Measurements from ENCODE around the gene DYNC1I2. TPM values are rescaled to one million over a fixed set of nuclear protein-coding genes. Genes with fewer than 3 reads are reported as not detected.

DYNC1I2 gene
- total and polyA plus RNA-seq, 2 experiments from 2014 or later, result 74.3 to 118 TPM

DNA sequence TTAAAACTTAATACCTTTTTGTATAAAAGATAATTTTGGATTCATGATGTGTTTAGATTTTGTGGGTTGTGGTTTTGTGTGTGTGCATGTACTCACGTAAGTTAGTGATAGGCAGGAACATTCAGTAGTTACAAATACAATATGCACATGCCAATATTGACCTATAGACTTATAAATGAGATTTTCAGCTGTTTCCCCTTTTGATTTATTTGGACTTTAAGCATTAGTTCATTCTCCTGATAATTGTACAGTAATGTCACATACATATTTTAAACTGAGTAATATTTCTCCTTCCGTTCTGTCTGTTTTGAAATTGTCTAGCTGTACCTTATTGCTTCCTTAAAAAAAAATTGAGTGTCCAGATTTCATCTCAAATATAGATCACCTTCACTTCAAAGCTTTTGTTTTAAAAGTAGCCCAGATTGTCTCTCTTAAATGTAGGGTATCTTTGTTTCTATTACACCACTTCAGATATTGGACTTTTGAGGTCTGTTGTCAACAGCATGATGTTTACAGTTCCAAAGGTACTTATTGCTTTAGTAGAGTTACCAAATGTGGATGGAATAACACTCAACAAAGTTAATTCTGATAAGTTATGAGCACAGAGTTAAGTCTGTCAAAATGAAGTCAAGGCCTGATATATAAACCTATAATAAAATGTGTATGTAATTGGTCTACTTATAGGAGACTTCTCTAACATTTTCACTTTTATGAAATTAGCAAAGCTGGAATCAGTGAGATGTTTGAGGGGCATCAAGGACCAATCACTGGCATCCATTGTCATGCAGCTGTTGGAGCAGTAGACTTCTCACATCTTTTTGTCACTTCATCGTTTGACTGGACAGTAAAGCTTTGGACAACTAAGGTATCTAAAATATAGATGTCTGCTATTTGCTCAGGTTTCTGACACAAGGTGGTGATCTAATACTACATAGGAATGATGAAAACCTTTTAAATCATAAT is 42.0 kb downstream of the DYNC1I2 start:
- Histone ChIP-seq H3K9me2 (ENCODE audit: insufficient read depth) (no peaks in the 10 kb centered on the region), H4K20me1 (ENCODE audit: insufficient read depth) (no peaks in the 10 kb centered on the region), H3K4me2 (ENCODE audit: unreplicated experiment) (no peak overlapping the region), H3K4me1 (ENCODE audit: insufficient read depth) (peaks cover 6% of the 10 kb centered on the region), H2AFZ (no peak overlapping the region), H3K79me2 (ENCODE audit: insufficient read depth) (0 out of 2 replicates have a peak, but pooled peaks cover 9% of the 10 kb centered on the region), H3F3A (ENCODE audit: insufficient read depth) (no peaks in the 10 kb centered on the region), H3K36me3 (ENCODE audit: low read depth) (peaks cover 75% of the 10 kb centered on the region), H3K4me3 (no peak overlapping the region), H3K9me3 (ENCODE audit: low read depth) (no peaks in the 10 kb centered on the region), H3K9ac (no peak overlapping the region), H3K27ac (no peak overlapping the region), H3K27me3 (replicated peaks; ENCODE audit: insufficient read depth) (no peaks in the 10 kb centered on the region)
- in situ Hi-C loops (cut with MboI), result no loop called here
- WGBS, 2 experiments (ENCODE audit: low coverage in 1 of 2, low lambda C conversion rate in 2 of 2, missing lambda C conversion rate in 2 of 2), result 96 to 98% methylated on average over 3 of the region's 3 CpGs
- TF ChIP-seq EZH2 (IDR thresholded peaks at IDR 0.05; ENCODE audit: insufficient read depth, poor library complexity, severe bottlenecking) (no peak), EZH2phosphoT487 (IDR thresholded peaks at IDR 0.05; ENCODE audit: insufficient read depth, low read depth) (no peak)
- DNase-seq, result no peak

DNA sequence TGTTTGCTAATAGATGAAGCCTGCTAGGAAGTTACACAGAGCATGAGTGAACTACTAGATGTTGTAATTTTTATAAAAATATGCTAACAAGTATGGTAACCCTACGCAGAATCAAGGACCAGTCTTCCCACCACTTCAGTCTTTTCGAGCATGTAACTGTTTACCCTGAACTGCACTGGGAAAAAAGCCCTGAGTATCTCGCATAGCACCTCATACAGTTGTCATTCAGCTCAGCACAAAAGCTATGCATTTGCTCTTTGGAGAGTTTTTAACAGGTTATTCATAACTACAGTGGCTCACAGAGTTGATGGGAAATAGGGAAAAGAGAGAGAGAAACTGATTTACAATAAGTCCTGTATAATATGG is 42.7 kb downstream of the DYNC1I2 start:
- H3K36me3 ChIP-seq (ENCODE audit: low read depth), result peaks cover 81% of the 10 kb centered on the region
- H3K4me1 ChIP-seq (ENCODE audit: insufficient read depth), result peaks cover 6% of the 10 kb centered on the region
- no peak overlapping the region for H3K9ac ChIP-seq
- H3K79me2 ChIP-seq (ENCODE audit: insufficient read depth), result 0 out of 2 replicates have a peak, but pooled peaks cover 9% of the 10 kb centered on the region
- DNase-seq, result no peak
- in situ Hi-C loops (cut with MboI), result no loop called here
- WGBS, 2 experiments (ENCODE audit: low coverage in 1 of 2, low lambda C conversion rate in 2 of 2, missing lambda C conversion rate in 2 of 2), result 64 to 67% methylated on average over 3 of the region's 3 CpGs
- H2AFZ ChIP-seq, result no peak overlapping the region
- H4K20me1 ChIP-seq (ENCODE audit: insufficient read depth), result no peaks in the 10 kb centered on the region; the same call in 1 of the 2 replicates
- no peaks in the 10 kb centered on the region for H3K9me3 ChIP-seq (ENCODE audit: low read depth)
- no peak overlapping the region for H3K4me2 ChIP-seq (ENCODE audit: unreplicated experiment)
- no peaks in the 10 kb centered on the region for H3K9me2 ChIP-seq (ENCODE audit: insufficient read depth)
- no peaks in the 10 kb centered on the region for H3F3A ChIP-seq (ENCODE audit: insufficient read depth)
- H3K27ac ChIP-seq, result no peak overlapping the region
- no peak overlapping the region for H3K4me3 ChIP-seq
- TF ChIP-seq EZH2phosphoT487 (IDR thresholded peaks at IDR 0.05; ENCODE audit: insufficient read depth, low read depth) (no peak), EZH2 (IDR thresholded peaks at IDR 0.05; ENCODE audit: insufficient read depth, poor library complexity, severe bottlenecking) (no peak)
- H3K27me3 ChIP-seq (replicated peaks; ENCODE audit: insufficient read depth), result no peaks in the 10 kb centered on the region

DNA sequence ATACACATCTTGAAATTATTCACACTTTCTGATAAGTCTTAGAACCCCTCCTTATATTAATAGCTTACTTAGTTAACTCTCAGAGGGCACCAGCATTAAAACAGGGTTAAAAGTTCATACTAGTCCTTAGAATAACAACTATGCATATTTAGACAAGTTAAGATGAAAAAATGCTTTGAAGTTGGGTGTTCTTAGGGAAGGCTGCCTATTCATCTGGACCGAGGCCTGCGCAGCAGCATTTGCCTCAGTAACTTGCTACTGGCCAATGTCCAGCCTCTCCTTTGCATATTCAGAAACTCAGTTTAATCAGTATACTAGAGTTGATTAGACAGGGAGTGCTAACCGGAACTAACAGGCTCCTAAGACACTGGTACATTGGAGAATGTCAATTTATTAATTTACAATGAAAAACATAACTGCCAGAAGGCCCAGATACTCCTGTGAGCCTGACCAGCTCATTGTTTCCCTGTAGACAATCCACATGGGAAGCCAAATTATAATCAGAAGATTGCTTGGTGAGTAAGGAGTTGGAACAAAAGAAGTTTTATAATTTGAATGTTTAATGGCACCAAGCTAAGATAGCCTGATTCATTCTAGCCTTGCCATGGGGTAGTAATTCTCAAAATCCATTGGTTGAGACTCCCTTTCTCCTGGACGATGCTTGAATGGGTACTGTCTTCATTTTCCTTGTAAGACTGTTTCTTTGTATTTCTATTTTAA is 48.9 kb downstream of the DYNC1I2 start:
- Histone ChIP-seq H3K4me3 (no peak overlapping the region), H2AFZ (no peak overlapping the region), H4K20me1 (ENCODE audit: insufficient read depth) (no peaks in the 10 kb centered on the region; the same call in 1 of the 2 replicates), H3K79me2 (ENCODE audit: insufficient read depth) (0 out of 2 replicates have a peak, but pooled peaks cover 9% of the 10 kb centered on the region), H3K27me3 (replicated peaks; ENCODE audit: insufficient read depth) (no peaks in the 10 kb centered on the region), H3K9ac (no peak overlapping the region), H3K36me3 (ENCODE audit: low read depth) (peaks cover 52% of the 10 kb centered on the region), H3K9me3 (ENCODE audit: low read depth) (no peaks in the 10 kb centered on the region), H3K4me2 (ENCODE audit: unreplicated experiment) (no peak overlapping the region), H3F3A (ENCODE audit: insufficient read depth) (peaks cover 13% of the 10 kb centered on the region), H3K9me2 (ENCODE audit: insufficient read depth) (no peaks in the 10 kb centered on the region), H3K4me1 (ENCODE audit: insufficient read depth) (peaks cover 6% of the 10 kb centered on the region; the same call in 1 of the 2 replicates), H3K27ac (no peak overlapping the region)
- in situ Hi-C loops (cut with MboI), result no loop called here
- DNase-seq, result no peak
- TF ChIP-seq EZH2 (IDR thresholded peaks at IDR 0.05; ENCODE audit: insufficient read depth, poor library complexity, severe bottlenecking) (no peak), EZH2phosphoT487 (IDR thresholded peaks at IDR 0.05; ENCODE audit: insufficient read depth, low read depth) (no peak)
- 93 to 96% methylated on average over 4 of the region's 4 CpGs for WGBS, 2 experiments (ENCODE audit: low coverage in 1 of 2, low lambda C conversion rate in 2 of 2, missing lambda C conversion rate in 2 of 2)

DNA sequence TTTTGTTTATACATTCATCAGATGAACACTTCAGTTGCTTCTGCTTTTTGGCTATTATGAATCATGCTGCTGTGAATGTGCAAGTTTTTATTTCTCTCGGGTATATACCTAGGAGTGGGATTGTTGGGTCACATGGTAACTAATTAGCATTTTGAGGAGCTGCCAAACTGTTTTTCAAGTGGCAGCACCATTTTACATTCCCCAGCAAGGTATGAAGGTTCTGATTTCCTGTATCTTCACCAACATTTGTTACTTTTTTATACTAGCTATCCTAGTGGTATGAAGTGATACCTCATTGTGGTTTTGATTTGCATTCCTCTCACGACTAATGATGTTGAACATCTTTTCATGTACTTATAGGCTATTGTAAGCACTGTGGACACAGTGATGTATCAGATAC is 53.9 kb downstream of the DYNC1I2 start:
- Histone ChIP-seq H3K9me2 (ENCODE audit: insufficient read depth) (no peaks in the 10 kb centered on the region), H3F3A (ENCODE audit: insufficient read depth) (peaks cover 19% of the 10 kb centered on the region), H3K27me3 (replicated peaks; ENCODE audit: insufficient read depth) (no peaks in the 10 kb centered on the region), H4K20me1 (ENCODE audit: insufficient read depth) (no peaks in the 10 kb centered on the region), H3K9me3 (ENCODE audit: low read depth) (no peaks in the 10 kb centered on the region), H3K9ac (no peak overlapping the region), H3K27ac (no peak overlapping the region; the same call in 1 of the 2 replicates), H3K4me2 (ENCODE audit: unreplicated experiment) (no peak overlapping the region), H3K4me1 (ENCODE audit: insufficient read depth) (peaks cover 12% of the 10 kb centered on the region; the same call in 1 of the 2 replicates), H2AFZ (no peak overlapping the region), H3K79me2 (ENCODE audit: insufficient read depth) (no peaks in the 10 kb centered on the region), H3K4me3 (no peak overlapping the region), H3K36me3 (ENCODE audit: low read depth) (peaks cover 53% of the 10 kb centered on the region)
- in situ Hi-C loops (cut with MboI), result no loop called here
- peak; percentile 54 for DNase-seq
- TF ChIP-seq EZH2phosphoT487 (IDR thresholded peaks at IDR 0.05; ENCODE audit: insufficient read depth, low read depth), result no peak
- TF ChIP-seq EZH2 (IDR thresholded peaks at IDR 0.05; ENCODE audit: insufficient read depth, poor library complexity, severe bottlenecking), result no peak
- 38 to 41% methylated on average over 2 of the region's 2 CpGs for WGBS, 2 experiments (ENCODE audit: low coverage in 1 of 2, low lambda C conversion rate in 2 of 2, missing lambda C conversion rate in 2 of 2)

All from GM23248 (cell line).